HPDE6-E6E7 (cell line): ENCODE measurements around the gene TIMM50.

ENCODE experiments used
- DNase-seq: peaks from one replicate; pipeline ENCODE4 v3.0.0; 2011; ENCODE audit warnings: missing footprints; ENCODE audit errors: extremely low spot score

Gene TIMM50

DNA sequence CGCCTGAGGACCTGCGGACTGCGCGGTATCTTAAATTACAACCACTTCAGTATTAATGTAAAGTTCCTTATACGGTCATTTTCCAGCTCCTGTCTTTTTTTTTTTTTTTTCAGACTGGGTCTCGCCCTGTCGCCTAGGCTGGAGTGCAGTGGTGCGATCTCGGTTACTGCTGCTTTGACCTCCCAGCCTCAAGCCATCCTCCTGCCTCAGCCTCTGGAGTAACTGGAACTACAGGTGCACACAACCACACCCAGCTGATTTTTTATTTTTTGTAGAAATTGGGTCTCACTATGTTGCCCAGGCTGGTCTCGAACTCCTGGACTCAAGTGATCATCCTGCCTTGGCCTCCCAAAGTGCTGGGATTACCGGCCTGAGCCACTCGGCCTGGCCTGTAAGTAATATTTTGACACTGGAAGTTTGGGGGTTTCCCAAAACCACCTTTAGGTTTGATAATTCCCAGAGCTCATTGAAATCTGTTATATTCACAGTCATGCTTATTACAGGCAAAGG is 52.4 kb downstream of the TIMM50 start:
- no peak for DNase-seq

DNA sequence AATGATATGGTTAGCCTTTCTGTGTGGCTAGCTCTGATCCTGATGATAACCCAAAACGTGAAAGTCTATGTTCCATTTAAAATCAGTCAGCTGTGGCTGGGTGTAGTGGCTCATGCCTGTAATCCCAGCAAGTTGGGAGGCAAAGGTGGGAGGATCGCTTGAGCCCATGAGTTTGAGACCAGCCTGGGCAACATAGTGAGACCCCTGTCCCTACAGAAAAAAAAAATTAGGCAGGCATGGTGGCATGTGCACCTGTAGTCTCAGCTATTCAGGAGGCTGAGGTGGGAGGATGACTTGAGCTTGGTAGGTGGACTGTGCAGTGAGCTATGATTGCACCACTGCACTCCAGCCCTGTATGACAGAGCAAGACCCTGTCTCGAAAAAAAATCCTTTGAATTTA is 53.2 kb downstream of the TIMM50 start:
- no peak for DNase-seq

DNA sequence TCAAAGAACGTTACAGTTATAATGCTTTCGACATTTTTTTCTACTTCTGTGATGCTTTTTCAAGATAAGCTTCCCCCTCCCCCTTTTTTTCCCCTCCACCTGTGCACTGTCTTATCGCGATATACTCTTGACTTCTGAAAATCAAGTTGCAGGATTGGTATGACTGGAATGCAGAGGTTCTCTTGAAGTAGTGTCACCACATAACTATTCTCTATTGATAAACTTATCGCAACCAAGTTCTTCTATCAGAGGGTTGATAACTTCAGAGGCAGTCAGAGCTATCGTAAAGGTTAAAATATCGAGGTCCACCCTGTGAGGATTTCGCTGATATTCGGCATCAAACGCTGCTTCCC is 58.5 kb downstream of the TIMM50 start:
- DNase-seq: no peak

DNA sequence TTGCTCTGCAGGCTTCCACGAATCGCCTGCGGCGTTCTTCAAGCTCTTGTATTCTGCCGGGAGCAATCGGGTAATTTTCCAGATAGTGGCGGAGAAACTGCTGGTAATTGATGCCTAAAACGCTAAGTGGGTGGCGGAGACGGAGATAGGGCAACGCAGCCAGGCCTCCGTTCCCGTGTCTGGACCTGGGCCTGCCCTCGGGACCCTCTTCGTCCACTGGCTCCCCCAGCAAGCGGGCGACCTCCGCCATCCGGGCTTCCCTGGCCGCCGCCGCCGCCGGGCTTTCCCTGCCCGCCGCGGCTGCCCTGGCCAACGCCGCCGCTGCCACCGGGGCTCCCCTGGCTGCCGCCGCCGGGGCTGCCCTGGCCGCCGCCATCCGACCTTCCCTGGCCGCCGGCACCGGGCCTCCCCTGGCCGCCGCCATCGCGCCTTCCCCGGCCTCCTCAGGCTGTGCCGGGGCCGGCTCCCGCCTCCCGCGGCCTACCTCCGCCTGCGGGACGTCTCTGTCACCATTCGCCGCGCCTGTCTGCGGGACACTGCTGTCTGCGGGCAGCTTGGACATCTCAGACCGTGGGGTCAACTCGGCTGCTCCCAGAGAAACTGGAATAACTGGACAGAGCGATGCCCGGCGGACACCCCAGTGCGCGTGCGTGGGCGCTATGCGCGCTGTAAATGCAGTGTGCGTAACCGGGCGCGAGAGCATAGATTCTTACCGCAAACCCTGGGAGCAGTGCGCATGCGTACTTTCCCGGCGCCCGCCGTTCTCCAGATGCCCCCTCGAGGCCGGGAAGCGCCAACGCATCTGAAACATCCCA is 59.1 kb downstream of the TIMM50 start, which contains the start of gene EID2:
Gene EID2, minus strand, starts transcription at position 644 of the 815 bp plus-strand sequence. Its CDS starts 82 bp downstream, at position 562.
- peak; percentile 91 for DNase-seq

DNA sequence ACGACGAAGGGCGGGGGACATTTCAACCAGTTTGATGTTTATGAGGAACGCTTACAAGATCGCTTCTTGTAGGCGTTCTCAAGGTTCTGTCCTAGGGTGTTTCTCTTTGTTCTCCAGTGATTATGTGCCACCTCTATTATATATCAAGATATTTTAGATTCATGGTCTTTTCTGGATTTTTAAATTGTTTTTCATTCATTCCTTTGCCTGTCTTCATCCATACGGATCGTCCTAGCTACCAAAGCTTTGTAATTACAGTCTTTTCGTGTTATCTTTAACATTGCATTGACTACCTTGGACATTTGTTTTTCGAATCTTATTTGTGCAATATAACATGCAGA is 59.7 kb downstream of the TIMM50 start:
- DNase-seq: no peak
